DLD1 (cell line): Measurements from ENCODE around the gene SCIMP.
"Not testable (repeated sequence)": the region's sequence is repeated elsewhere in the genome, so short reads cannot be mapped to it uniquely, and the experiment has no call there.

Source experiments
- in situ Hi-C: cut with HindIII; loops from 2 replicates; pipeline ENCODE4 v1.10.0; 2017; ENCODE audit warnings: low sequenced_read_pairs

Gene SCIMP

GRCh38 chr17:5238333-5238732 lies 3.7 kb upstream of the SCIMP start:
- in situ Hi-C loops: no loop called here

GRCh38 chr17:5237541-5238016 lies 2.9 kb upstream of the SCIMP start:
- in situ Hi-C loops: no loop called here

- in situ Hi-C loops: no loop called here
These were observed 2.4 kb upstream of the SCIMP start for GRCh38 chr17:5236938-5237540.

- in situ Hi-C loops: not testable (repeated sequence)
These were observed 1.2 kb downstream of the SCIMP start for GRCh38 chr17:5233492-5233891.

GRCh38 chr17:5226940-5227878 lies 7.5 kb downstream of the SCIMP start:
- in situ Hi-C loops: no loop called here

- in situ Hi-C loops: no loop called here
These were observed 8.8 kb downstream of the SCIMP start for GRCh38 chr17:5225668-5226457.

- in situ Hi-C loops: not testable (repeated sequence)
These were observed 12.7 kb downstream of the SCIMP start for GRCh38 chr17:5221912-5222311.

- in situ Hi-C loops: no loop called here
These were observed 14.6 kb downstream of the SCIMP start for GRCh38 chr17:5220074-5220473.

GRCh38 chr17:5219536-5219935 lies 15.1 kb downstream of the SCIMP start:
- in situ Hi-C loops: no loop called here

- in situ Hi-C loops: not testable (repeated sequence)
These were observed 17.1 kb downstream of the SCIMP start for GRCh38 chr17:5217562-5217961.

GRCh38 chr17:5211458-5211857 lies 23.2 kb downstream of the SCIMP start:
- in situ Hi-C loops: no loop called here

- in situ Hi-C loops: no loop called here
These were observed 23.9 kb downstream of the SCIMP start for GRCh38 chr17:5210614-5211252.

GRCh38 chr17:5210091-5210490 lies 24.6 kb downstream of the SCIMP start:
- in situ Hi-C loops: no loop called here

GRCh38 chr17:5209396-5209795 lies 25.3 kb downstream of the SCIMP start:
- in situ Hi-C loops: no loop called here

- in situ Hi-C loops: no loop called here
These were observed 30.8 kb downstream of the SCIMP start for GRCh38 chr17:5203908-5204294.

- in situ Hi-C loops: no loop called here
These were observed 31.3 kb downstream of the SCIMP start for GRCh38 chr17:5203178-5203907.

GRCh38 chr17:5201011-5201410 lies 33.6 kb downstream of the SCIMP start:
- in situ Hi-C loops: no loop called here

- in situ Hi-C loops: no loop called here
These were observed 34.3 kb downstream of the SCIMP start for GRCh38 chr17:5200360-5200759.

- in situ Hi-C loops: no loop called here
These were observed 36.2 kb downstream of the SCIMP start for GRCh38 chr17:5198472-5198871.

- in situ Hi-C loops: no loop called here
These were observed 40.3 kb downstream of the SCIMP start for GRCh38 chr17:5194346-5194745.
